HEK293 (cell line): Measurements from ENCODE around the gene CCDC92B.

Experiments
- MYNN ChIP-seq: fragments of 450-650 bp; formaldehyde crosslinking; IDR thresholded peaks from 2 replicates; pipeline ENCODE4 v1.5.1; 2016; ENCODE audit warnings: missing biosample characterization, missing genetic modification characterization, borderline replicate concordance
- PRDM1 ChIP-seq: fragments of 450-650 bp; formaldehyde crosslinking; IDR thresholded peaks from 2 replicates; pipeline ENCODE4; 2016; ENCODE audit warnings: missing biosample characterization, missing genetic modification characterization
- SP2 ChIP-seq: fragments of 450-650 bp; formaldehyde crosslinking; IDR thresholded peaks from 2 replicates; pipeline ENCODE4 v1.5.1; 2016; ENCODE audit warnings: missing biosample characterization, missing genetic modification characterization
- WT1 ChIP-seq: fragments of 450-650 bp; formaldehyde crosslinking; IDR thresholded peaks from 2 replicates; pipeline ENCODE4 v1.5.1; 2016; ENCODE audit warnings: missing biosample characterization, missing genetic modification characterization
- ZBTB17 ChIP-seq: fragments of 450-650 bp; formaldehyde crosslinking; IDR thresholded peaks from 2 replicates; pipeline ENCODE4 v1.5.1; 2016; ENCODE audit warnings: missing biosample characterization, missing genetic modification characterization
- ZFHX2 ChIP-seq: fragments of 450-650 bp; formaldehyde crosslinking; conservative IDR thresholded peaks from 2 replicates; pipeline ENCODE4 v1.5.1; 2016; ENCODE audit warnings: missing biosample characterization, missing genetic modification characterization
- ZFP3 ChIP-seq: fragments of 450-650 bp; formaldehyde crosslinking; IDR thresholded peaks from 2 replicates; pipeline ENCODE4 v1.5.1; 2016; ENCODE audit warnings: low read depth, missing biosample characterization, missing genetic modification characterization
- ZNF146 ChIP-seq: fragments of 450-650 bp; formaldehyde crosslinking; IDR thresholded peaks from 2 replicates; pipeline ENCODE4 v1.5.1; 2016; ENCODE audit warnings: missing biosample characterization, missing genetic modification characterization
- ZNF184 ChIP-seq: fragments of 450-650 bp; IDR thresholded peaks from 2 replicates; pipeline ENCODE4 v1.5.1; 2018; ENCODE audit warnings: missing biosample characterization, mild to moderate bottlenecking, missing genetic modification characterization
- ZNF2 ChIP-seq: fragments of 450-650 bp; formaldehyde crosslinking; IDR thresholded peaks from 2 replicates; pipeline ENCODE4 v1.5.1; 2016; ENCODE audit warnings: missing biosample characterization, missing genetic modification characterization
- ZNF211 ChIP-seq: fragments of 450-650 bp; formaldehyde crosslinking; IDR thresholded peaks from 2 replicates; pipeline ENCODE4 v1.5.1; 2016; ENCODE audit warnings: low read depth, missing biosample characterization, missing genetic modification characterization
- ZNF239 ChIP-seq: fragments of 450-650 bp; formaldehyde crosslinking; IDR thresholded peaks from 2 replicates; pipeline ENCODE4 v1.5.1; 2016; ENCODE audit warnings: missing biosample characterization, missing genetic modification characterization
- ZNF37A ChIP-seq: fragments of 450-650 bp; IDR thresholded peaks from 2 replicates; pipeline ENCODE4 v1.5.1; 2018; ENCODE audit warnings: missing biosample characterization, missing genetic modification characterization
- ZNF510 ChIP-seq: fragments of 450-650 bp; formaldehyde crosslinking; IDR thresholded peaks from 2 replicates; pipeline ENCODE4 v1.5.1; 2018; ENCODE audit warnings: mild to moderate bottlenecking, missing genetic modification characterization, missing biosample characterization; ENCODE audit not compliant: insufficient replicate concordance
- ZNF521 ChIP-seq: fragments of 450-650 bp; formaldehyde crosslinking; IDR thresholded peaks from 2 replicates; pipeline ENCODE4 v1.5.1; 2017; ENCODE audit warnings: missing biosample characterization, mild to moderate bottlenecking, missing genetic modification characterization
- ZNF530 ChIP-seq: fragments of 450-650 bp; formaldehyde crosslinking; IDR thresholded peaks from 2 replicates; pipeline ENCODE4 v1.5.1; 2016; ENCODE audit warnings: low read depth, missing biosample characterization, missing genetic modification characterization
- ZNF654 ChIP-seq: fragments of 450-650 bp; formaldehyde crosslinking; IDR thresholded peaks from 2 replicates; pipeline ENCODE4 v1.5.1; 2016; ENCODE audit warnings: low read depth, missing biosample characterization, missing genetic modification characterization
- ZNF660 ChIP-seq: fragments of 450-650 bp; IDR thresholded peaks from 2 replicates; pipeline ENCODE4 v1.5.1; 2018; ENCODE audit warnings: missing biosample characterization, mild to moderate bottlenecking, missing genetic modification characterization
- ZNF76 ChIP-seq: fragments of 450-650 bp; formaldehyde crosslinking; IDR thresholded peaks from 2 replicates; pipeline ENCODE4; 2016; ENCODE audit warnings: low read depth, missing biosample characterization, missing genetic modification characterization, borderline replicate concordance
- ZNF777 ChIP-seq: fragments of 450-650 bp; formaldehyde crosslinking; IDR thresholded peaks from 2 replicates; pipeline ENCODE4 v1.5.1; 2017; ENCODE audit warnings: missing biosample characterization, missing genetic modification characterization, borderline replicate concordance
- ZNF785 ChIP-seq: fragments of 450-650 bp; formaldehyde crosslinking; IDR thresholded peaks from 2 replicates; pipeline ENCODE4 v1.5.1; 2016; ENCODE audit warnings: missing biosample characterization, missing genetic modification characterization
- TF ChIP-seq, protein P1 (sequence below): fragments of 450-650 bp; formaldehyde crosslinking; IDR thresholded peaks from 2 replicates; pipeline ENCODE4 v1.5.1; 2016; ENCODE audit warnings: missing biosample characterization, missing genetic modification characterization
- TF ChIP-seq, protein P2 (sequence below): fragments of 450-650 bp; formaldehyde crosslinking; IDR thresholded peaks from 2 replicates; pipeline ENCODE4 v1.5.1; 2016; ENCODE audit warnings: missing biosample characterization, missing genetic modification characterization
- TF ChIP-seq, protein P3 (sequence below): fragments of 450-650 bp; formaldehyde crosslinking; IDR thresholded peaks from 2 replicates; pipeline ENCODE4 v1.5.1; 2016; ENCODE audit warnings: missing biosample characterization, missing genetic modification characterization
- TF ChIP-seq, protein P4 (sequence below): fragments of 450-650 bp; formaldehyde crosslinking; IDR thresholded peaks from 2 replicates; pipeline ENCODE4 v1.5.1; 2016; ENCODE audit warnings: missing biosample characterization, missing genetic modification characterization
- TF ChIP-seq, protein P5 (sequence below): fragments of 450-650 bp; formaldehyde crosslinking; optimal IDR thresholded peaks from 2 replicates; pipeline ENCODE3; 2016; ENCODE audit warnings: missing biosample characterization, mild to moderate bottlenecking, missing genetic modification characterization
- TF ChIP-seq, protein P6 (sequence below): fragments of 450-650 bp; formaldehyde crosslinking; IDR thresholded peaks from 2 replicates; pipeline ENCODE4 v1.5.1; 2016; ENCODE audit warnings: missing biosample characterization, missing genetic modification characterization
- TF ChIP-seq, protein P7 (sequence below): IDR thresholded peaks from 2 replicates; pipeline ENCODE4 v1.6.1; 2011; ENCODE audit warnings: mild to moderate bottlenecking, low read depth, low read length, borderline replicate concordance

The CCDC92B gene

DNA sequence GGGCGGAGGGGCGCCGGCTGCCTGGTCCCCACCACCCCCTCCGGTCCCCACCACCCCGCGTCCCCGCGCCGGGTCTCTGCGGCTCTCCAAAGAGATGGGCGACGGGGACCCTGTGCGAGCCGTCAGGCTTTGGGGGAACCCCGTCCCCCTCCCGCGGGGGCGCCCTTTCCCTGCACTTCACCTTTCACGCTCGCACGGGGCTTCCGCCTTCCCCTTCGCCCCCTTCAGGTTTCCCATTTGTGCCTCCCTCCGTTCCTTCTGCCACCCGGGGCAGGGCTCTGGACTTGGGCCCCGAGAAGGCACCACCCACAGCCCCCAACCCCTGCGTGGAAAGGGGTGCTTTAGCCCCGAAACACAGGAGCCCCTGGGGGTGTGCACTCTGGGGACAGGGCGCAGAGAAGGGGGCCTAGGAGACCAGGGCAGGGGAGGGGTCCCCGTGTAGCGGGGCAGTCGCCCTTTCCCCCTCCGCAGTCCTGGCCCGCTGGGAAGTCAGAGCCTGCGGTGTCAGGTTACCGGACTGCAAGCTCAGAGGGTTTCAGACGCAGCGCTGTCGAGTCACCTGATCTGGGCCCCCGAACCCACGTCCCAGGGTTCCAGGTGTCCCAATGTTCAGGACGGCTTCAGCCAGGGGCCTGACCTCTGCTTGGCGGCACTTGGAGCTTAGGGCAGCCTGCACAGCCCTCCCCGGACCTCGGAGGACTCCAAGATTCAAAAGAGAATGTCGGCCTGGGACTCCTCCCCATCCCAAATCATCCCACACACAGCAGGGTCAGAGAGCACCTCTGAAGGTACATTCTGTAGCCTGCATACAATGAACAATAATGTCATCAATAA is 6.7 kb upstream of the CCDC92B start (continued):
- peak; percentile 42; the same call in 1 of the 2 replicates for TF ChIP-seq PRDM1 (tag by site-specific recombination)
- TF ChIP-seq, protein P1, sequence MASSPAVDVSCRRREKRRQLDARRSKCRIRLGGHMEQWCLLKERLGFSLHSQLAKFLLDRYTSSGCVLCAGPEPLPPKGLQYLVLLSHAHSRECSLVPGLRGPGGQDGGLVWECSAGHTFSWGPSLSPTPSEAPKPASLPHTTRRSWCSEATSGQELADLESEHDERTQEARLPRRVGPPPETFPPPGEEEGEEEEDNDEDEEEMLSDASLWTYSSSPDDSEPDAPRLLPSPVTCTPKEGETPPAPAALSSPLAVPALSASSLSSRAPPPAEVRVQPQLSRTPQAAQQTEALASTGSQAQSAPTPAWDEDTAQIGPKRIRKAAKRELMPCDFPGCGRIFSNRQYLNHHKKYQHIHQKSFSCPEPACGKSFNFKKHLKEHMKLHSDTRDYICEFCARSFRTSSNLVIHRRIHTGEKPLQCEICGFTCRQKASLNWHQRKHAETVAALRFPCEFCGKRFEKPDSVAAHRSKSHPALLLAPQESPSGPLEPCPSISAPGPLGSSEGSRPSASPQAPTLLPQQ (tag by site-specific recombination), result no peak
- TF ChIP-seq ZNF146 (tag by site-specific recombination), result no peak
- no peak for TF ChIP-seq ZNF654 (tag by site-specific recombination)
- no peak for TF ChIP-seq ZNF184 (tag by site-specific recombination)
- no peak for TF ChIP-seq ZNF660 (tag by site-specific recombination)
- TF ChIP-seq WT1 (tag by site-specific recombination), result no peak
- TF ChIP-seq, protein P2, sequence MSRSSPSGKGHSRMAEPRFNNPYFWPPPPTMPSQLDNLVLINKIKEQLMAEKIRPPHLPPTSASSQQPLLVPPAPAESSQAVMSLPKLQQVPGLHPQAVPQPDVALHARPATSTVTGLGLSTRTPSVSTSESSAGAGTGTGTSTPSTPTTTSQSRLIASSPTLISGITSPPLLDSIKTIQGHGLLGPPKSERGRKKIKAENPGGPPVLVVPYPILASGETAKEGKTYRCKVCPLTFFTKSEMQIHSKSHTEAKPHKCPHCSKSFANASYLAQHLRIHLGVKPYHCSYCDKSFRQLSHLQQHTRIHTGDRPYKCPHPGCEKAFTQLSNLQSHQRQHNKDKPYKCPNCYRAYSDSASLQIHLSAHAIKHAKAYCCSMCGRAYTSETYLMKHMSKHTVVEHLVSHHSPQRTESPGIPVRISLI (tag by site-specific recombination), result no peak
- no peak for TF ChIP-seq ZNF785 (tag by site-specific recombination)
- TF ChIP-seq, protein P3, sequence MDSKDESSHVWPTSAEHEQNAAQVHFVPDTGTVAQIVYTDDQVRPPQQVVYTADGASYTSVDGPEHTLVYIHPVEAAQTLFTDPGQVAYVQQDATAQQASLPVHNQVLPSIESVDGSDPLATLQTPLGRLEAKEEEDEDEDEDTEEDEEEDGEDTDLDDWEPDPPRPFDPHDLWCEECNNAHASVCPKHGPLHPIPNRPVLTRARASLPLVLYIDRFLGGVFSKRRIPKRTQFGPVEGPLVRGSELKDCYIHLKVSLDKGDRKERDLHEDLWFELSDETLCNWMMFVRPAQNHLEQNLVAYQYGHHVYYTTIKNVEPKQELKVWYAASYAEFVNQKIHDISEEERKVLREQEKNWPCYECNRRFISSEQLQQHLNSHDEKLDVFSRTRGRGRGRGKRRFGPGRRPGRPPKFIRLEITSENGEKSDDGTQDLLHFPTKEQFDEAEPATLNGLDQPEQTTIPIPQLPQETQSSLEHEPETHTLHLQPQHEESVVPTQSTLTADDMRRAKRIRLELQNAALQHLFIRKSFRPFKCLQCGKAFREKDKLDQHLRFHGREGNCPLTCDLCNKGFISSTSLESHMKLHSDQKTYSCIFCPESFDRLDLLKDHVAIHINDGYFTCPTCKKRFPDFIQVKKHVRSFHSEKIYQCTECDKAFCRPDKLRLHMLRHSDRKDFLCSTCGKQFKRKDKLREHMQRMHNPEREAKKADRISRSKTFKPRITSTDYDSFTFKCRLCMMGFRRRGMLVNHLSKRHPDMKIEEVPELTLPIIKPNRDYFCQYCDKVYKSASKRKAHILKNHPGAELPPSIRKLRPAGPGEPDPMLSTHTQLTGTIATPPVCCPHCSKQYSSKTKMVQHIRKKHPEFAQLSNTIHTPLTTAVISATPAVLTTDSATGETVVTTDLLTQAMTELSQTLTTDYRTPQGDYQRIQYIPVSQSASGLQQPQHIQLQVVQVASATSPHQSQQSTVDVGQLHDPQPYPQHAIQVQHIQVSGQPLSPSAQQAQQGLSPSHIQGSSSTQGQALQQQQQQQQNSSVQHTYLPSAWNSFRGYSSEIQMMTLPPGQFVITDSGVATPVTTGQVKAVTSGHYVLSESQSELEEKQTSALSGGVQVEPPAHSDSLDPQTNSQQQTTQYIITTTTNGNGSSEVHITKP (tag by site-specific recombination), result peak; percentile 60
- no peak for TF ChIP-seq ZNF510 (tag by site-specific recombination)
- TF ChIP-seq ZNF211 (tag by site-specific recombination), result no peak
- TF ChIP-seq ZFHX2 (tag by site-specific recombination), result peak; percentile 50; the same call in 1 of the 2 replicates
- TF ChIP-seq MYNN (tag by site-specific recombination), result no peak
- no peak for TF ChIP-seq ZNF521 (tag by site-specific recombination)
- TF ChIP-seq ZNF2 (tag by site-specific recombination), result peak; percentile 55; the same call in 1 of the 2 replicates
- peak; percentile 80 for TF ChIP-seq ZBTB17 (tag by site-specific recombination)
- TF ChIP-seq, protein P4, sequence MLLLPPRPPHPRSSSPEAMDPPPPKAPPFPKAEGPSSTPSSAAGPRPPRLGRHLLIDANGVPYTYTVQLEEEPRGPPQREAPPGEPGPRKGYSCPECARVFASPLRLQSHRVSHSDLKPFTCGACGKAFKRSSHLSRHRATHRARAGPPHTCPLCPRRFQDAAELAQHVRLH (tag by site-specific recombination), result no peak
- no peak for TF ChIP-seq ZFP3
- TF ChIP-seq SP2 (tag by site-specific recombination), result no peak; the same call in 1 of the 2 replicates
- peak; percentile 69; the same call in 1 of the 2 replicates for TF ChIP-seq ZNF76
- no peak for TF ChIP-seq ZNF530 (tag by site-specific recombination)
- no peak for TF ChIP-seq ZNF239
- peak; percentile 46; the same call in 1 of the 2 replicates for TF ChIP-seq ZNF777 (tag by site-specific recombination)
- TF ChIP-seq ZNF37A (tag by site-specific recombination), result no peak
- TF ChIP-seq, protein P5, sequence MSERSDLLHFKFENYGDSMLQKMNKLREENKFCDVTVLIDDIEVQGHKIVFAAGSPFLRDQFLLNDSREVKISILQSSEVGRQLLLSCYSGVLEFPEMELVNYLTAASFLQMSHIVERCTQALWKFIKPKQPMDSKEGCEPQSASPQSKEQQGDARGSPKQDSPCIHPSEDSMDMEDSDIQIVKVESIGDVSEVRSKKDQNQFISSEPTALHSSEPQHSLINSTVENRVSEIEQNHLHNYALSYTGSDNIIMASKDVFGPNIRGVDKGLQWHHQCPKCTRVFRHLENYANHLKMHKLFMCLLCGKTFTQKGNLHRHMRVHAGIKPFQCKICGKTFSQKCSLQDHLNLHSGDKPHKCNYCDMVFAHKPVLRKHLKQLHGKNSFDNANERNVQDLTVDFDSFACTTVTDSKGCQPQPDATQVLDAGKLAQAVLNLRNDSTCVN (tag by site-specific recombination), result peak; percentile 15
- TF ChIP-seq, protein P6, sequence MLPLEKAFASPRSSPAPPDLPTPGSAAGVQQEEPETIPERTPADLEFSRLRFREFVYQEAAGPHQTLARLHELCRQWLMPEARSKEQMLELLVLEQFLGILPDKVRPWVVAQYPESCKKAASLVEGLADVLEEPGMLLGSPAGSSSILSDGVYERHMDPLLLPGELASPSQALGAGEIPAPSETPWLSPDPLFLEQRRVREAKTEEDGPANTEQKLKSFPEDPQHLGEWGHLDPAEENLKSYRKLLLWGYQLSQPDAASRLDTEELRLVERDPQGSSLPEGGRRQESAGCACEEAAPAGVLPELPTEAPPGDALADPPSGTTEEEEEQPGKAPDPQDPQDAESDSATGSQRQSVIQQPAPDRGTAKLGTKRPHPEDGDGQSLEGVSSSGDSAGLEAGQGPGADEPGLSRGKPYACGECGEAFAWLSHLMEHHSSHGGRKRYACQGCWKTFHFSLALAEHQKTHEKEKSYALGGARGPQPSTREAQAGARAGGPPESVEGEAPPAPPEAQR (tag by site-specific recombination), result no peak
- TF ChIP-seq, protein P7, sequence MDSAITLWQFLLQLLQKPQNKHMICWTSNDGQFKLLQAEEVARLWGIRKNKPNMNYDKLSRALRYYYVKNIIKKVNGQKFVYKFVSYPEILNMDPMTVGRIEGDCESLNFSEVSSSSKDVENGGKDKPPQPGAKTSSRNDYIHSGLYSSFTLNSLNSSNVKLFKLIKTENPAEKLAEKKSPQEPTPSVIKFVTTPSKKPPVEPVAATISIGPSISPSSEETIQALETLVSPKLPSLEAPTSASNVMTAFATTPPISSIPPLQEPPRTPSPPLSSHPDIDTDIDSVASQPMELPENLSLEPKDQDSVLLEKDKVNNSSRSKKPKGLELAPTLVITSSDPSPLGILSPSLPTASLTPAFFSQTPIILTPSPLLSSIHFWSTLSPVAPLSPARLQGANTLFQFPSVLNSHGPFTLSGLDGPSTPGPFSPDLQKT, result no peak
